Fibroblast of mammary gland (primary cell): Measurements from ENCODE around the gene EEA1.
A peak's percentile ranks its signal among the peaks of the same experiment; 100 is the strongest.
"Not testable (repeated sequence)": the region's sequence is repeated elsewhere in the genome, so short reads cannot be mapped to it uniquely, and the experiment has no call there.

Source experiments
- DNase-seq: peaks from one replicate; pipeline ENCODE4 v3.0.0-alpha.2; 2010; ENCODE audit warnings: low read depth
- H3K4me3 ChIP-seq: 2 replicates; pipeline ENCODE4 v1.5.1; 2011; ENCODE audit warnings: low read depth, mild to moderate bottlenecking, low read length, moderate library complexity; ENCODE audit not compliant: control insufficient read depth
- TF ChIP-seq, protein P1 (sequence below): conservative IDR thresholded peaks from 2 replicates; pipeline ENCODE4 v1.5.1; 2011; ENCODE audit warnings: low read depth, low read length, inconsistent platforms; ENCODE audit not compliant: control insufficient read depth, insufficient read depth

EEA1 gene

GRCh38 chr12:92968176-92968813 lies 39.2 kb upstream of the EEA1 start:
- DNase-seq: peak; percentile 51
- TF ChIP-seq, protein P1, sequence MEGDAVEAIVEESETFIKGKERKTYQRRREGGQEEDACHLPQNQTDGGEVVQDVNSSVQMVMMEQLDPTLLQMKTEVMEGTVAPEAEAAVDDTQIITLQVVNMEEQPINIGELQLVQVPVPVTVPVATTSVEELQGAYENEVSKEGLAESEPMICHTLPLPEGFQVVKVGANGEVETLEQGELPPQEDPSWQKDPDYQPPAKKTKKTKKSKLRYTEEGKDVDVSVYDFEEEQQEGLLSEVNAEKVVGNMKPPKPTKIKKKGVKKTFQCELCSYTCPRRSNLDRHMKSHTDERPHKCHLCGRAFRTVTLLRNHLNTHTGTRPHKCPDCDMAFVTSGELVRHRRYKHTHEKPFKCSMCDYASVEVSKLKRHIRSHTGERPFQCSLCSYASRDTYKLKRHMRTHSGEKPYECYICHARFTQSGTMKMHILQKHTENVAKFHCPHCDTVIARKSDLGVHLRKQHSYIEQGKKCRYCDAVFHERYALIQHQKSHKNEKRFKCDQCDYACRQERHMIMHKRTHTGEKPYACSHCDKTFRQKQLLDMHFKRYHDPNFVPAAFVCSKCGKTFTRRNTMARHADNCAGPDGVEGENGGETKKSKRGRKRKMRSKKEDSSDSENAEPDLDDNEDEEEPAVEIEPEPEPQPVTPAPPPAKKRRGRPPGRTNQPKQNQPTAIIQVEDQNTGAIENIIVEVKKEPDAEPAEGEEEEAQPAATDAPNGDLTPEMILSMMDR: no peak
- no peak overlapping the region for H3K4me3 ChIP-seq

DNA sequence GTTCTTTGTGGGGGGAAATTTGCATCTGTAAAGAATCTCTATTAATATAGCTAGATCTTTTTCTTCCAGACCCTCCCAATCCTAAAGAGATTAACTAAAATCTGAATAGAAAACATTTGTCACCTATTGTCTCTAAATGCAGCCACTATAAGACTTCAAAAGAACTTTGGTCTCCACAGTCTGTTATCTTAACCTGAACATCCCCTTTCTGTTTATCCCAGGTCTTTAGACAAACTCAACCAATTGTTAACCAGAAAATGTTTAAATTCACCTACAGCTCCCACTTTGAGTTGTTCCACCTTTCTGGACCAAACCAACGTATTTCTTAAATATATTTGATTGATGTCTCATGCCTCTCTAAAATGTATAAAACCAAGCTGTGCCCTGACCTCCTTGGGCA lies 35.3 kb upstream of the EEA1 start:
- DNase-seq: not testable (repeated sequence)

GRCh38 chr12:92961949-92962348 lies 32.9 kb upstream of the EEA1 start:
- DNase-seq: peak; percentile 37
- no peak overlapping the region for H3K4me3 ChIP-seq
- TF ChIP-seq, protein P1: no peak

More for the DNA sequence above, 35.3 kb upstream of the EEA1 start:
- not testable (repeated sequence) for H3K4me3 ChIP-seq

DNA sequence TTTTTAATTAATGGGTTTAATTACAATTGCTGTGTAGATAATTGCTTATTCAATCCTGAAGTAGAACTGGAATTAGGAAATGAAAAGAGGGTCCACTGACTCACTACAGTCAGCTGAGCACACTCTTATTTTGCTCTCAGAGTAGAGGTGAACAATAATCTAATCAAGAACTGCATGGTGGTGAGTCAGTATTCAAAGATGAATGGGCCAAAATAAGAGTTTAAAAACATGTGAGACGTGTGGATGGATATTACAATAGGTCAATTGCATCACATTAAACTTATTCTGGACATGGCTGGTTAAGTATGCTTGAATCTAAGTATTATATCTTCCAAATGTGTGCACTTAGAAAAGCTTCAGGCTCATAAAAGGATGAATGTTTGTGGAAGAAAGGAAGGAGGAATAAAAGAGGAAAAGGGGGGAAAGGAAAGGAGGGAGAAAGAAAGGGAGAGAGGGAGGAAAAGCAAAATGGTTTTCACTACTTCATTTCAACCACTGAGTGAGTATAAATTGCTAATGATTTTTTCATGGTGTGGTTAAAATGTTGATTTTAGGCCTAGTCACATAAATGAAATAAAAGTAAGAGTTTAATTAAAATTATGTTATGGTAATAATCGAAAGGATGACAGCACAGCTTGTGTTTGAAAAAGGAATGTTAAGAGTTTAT lies 27.0 kb upstream of the EEA1 start:
- peak; percentile 92 for DNase-seq
- no peak overlapping the region for H3K4me3 ChIP-seq
- TF ChIP-seq, protein P1: no peak

- DNase-seq: no peak
- no peak overlapping the region for H3K4me3 ChIP-seq
- TF ChIP-seq, protein P1: no peak
These were observed 24.7 kb upstream of the EEA1 start for GRCh38 chr12:92953747-92954146.

DNA sequence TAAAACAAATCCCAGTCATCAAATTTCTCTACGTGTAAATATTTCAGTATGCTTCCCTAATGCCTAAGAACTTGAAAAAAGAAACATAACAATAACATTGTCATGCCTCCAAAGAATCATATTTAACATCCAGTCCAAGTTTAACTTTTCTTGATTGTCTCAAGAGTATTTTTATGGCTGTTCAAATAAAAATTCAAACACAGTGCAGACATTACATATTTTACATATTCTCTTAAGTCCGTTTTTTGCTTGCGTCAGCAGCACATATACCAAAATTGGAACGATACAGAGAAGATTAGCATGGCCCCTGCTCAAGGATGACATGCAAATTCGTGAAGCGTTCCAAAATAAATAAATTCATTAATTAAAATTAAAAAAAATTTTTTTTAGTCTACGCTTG lies 23.3 kb upstream of the EEA1 start:
- DNase-seq: no peak
- no peak overlapping the region for H3K4me3 ChIP-seq
- TF ChIP-seq, protein P1: no peak

- no peak overlapping the region for H3K4me3 ChIP-seq
- no peak for DNase-seq
- TF ChIP-seq, protein P1: no peak
These were observed 21.9 kb upstream of the EEA1 start for GRCh38 chr12:92951006-92951405.
